Measurements from ENCODE around the gene NTN1.

The NTN1 gene

DNA sequence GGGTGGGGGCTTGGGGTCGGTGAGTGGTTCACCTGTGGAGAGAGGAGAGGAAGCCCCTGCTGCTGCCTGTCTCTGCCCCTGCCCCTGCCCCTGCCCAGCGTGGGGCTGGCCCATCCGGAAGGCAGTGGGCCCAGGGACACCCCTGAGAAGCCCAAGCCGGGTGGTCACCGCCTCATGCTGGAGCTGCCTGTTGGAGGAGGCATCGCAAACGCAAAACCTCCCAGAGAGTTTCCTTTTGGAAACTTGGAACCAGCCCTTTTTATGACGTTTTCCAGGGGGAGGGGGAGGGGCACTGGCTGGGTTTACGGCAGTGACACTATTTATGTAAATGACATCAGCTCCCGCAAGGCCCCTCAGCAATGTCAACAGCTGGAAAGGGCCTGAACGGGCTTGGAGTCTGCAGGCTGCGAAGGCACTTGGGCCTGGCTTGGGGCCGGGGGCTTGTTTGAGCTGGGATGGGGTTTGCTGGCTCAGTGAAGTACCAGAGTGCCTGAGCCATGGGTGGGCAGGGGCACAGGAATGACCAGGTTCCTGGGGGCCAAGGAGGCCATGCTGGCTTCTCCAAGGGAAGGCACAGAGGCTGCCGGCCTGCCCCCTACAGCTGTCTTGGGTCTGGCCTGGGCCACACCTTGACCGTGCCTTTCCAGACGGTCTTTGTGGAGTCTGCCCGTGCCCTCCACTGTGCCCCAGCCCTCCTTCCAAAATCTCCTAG, 219.5 kb downstream of the NTN1 start:
- H3K9ac ChIP-seq (ENCODE audit: low read length) = peak overlapping the region; percentile 69
- no peaks in the 10 kb centered on the region for H3K79me2 ChIP-seq (ENCODE audit: low read length)
- peaks cover 18% of the 10 kb centered on the region; the same call in 1 of the 2 replicates for H3K4me1 ChIP-seq (ENCODE audit: low read length)
- no peaks in the 10 kb centered on the region for H3K36me3 ChIP-seq (replicated peaks; ENCODE audit: low read depth, low read length)
- H3K27ac ChIP-seq (ENCODE audit: low read length) = no peak overlapping the region
- no peaks in the 10 kb centered on the region for H3K9me3 ChIP-seq (ENCODE audit: insufficient read depth, low read length)
- H3K4me2 ChIP-seq (ENCODE audit: low read length) = peak overlapping the region; percentile 72
- no peaks in the 10 kb centered on the region for H3K27me3 ChIP-seq (ENCODE audit: low read depth, low read length)
- TF ChIP-seq EZH2phosphoT487 (IDR thresholded peaks at IDR 0.05; ENCODE audit: low read depth) = no peak
- TF ChIP-seq, protein P1, sequence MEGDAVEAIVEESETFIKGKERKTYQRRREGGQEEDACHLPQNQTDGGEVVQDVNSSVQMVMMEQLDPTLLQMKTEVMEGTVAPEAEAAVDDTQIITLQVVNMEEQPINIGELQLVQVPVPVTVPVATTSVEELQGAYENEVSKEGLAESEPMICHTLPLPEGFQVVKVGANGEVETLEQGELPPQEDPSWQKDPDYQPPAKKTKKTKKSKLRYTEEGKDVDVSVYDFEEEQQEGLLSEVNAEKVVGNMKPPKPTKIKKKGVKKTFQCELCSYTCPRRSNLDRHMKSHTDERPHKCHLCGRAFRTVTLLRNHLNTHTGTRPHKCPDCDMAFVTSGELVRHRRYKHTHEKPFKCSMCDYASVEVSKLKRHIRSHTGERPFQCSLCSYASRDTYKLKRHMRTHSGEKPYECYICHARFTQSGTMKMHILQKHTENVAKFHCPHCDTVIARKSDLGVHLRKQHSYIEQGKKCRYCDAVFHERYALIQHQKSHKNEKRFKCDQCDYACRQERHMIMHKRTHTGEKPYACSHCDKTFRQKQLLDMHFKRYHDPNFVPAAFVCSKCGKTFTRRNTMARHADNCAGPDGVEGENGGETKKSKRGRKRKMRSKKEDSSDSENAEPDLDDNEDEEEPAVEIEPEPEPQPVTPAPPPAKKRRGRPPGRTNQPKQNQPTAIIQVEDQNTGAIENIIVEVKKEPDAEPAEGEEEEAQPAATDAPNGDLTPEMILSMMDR (IDR thresholded peaks at IDR 0.05; ENCODE audit: low read depth, low read length) = no peak
- peak overlapping the region; percentile 84 for H3K4me3 ChIP-seq (ENCODE audit: low read length)
- H4K20me1 ChIP-seq (ENCODE audit: insufficient read depth, low read length) = no peaks in the 10 kb centered on the region
- H2AFZ ChIP-seq (ENCODE audit: low read depth, low read length) = 0 out of 2 replicates have a peak overlapping the region, but pooled peaks have one; percentile 39

DNA sequence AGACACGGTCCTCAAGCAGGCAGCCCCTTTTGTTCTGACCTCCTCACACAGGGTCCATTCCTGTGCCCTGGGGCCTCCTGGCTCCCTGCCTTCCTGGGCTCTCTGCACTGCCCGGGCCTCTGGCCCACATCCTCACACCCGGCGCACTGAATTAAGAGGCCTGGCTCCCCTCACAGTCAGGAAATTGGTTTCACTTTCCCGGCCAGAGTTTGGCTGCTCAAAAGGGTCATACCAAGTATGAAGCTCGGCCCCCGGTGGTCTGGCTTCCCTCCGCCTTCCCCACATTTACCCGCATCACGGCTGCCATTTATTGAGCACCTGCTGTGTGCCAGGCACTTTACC, 220.0 kb downstream of the NTN1 start:
- H2AFZ ChIP-seq (ENCODE audit: low read depth, low read length) = no peak overlapping the region
- no peak overlapping the region for H3K9ac ChIP-seq (ENCODE audit: low read length)
- H3K27me3 ChIP-seq (ENCODE audit: low read depth, low read length) = no peaks in the 10 kb centered on the region
- H3K4me1 ChIP-seq (ENCODE audit: low read length) = peaks cover 18% of the 10 kb centered on the region; the same call in 1 of the 2 replicates
- TF ChIP-seq, protein P1 (IDR thresholded peaks at IDR 0.05; ENCODE audit: low read depth, low read length) = no peak
- no peak for TF ChIP-seq EZH2phosphoT487 (IDR thresholded peaks at IDR 0.05; ENCODE audit: low read depth)
- H3K4me3 ChIP-seq (ENCODE audit: low read length) = no peak overlapping the region
- no peaks in the 10 kb centered on the region for H3K36me3 ChIP-seq (replicated peaks; ENCODE audit: low read depth, low read length)
- H3K79me2 ChIP-seq (ENCODE audit: low read length) = no peaks in the 10 kb centered on the region
- no peaks in the 10 kb centered on the region for H3K9me3 ChIP-seq (ENCODE audit: insufficient read depth, low read length)
- H3K4me2 ChIP-seq (ENCODE audit: low read length) = no peak overlapping the region
- H4K20me1 ChIP-seq (ENCODE audit: insufficient read depth, low read length) = no peaks in the 10 kb centered on the region
- no peak overlapping the region for H3K27ac ChIP-seq (ENCODE audit: low read length)

DNA sequence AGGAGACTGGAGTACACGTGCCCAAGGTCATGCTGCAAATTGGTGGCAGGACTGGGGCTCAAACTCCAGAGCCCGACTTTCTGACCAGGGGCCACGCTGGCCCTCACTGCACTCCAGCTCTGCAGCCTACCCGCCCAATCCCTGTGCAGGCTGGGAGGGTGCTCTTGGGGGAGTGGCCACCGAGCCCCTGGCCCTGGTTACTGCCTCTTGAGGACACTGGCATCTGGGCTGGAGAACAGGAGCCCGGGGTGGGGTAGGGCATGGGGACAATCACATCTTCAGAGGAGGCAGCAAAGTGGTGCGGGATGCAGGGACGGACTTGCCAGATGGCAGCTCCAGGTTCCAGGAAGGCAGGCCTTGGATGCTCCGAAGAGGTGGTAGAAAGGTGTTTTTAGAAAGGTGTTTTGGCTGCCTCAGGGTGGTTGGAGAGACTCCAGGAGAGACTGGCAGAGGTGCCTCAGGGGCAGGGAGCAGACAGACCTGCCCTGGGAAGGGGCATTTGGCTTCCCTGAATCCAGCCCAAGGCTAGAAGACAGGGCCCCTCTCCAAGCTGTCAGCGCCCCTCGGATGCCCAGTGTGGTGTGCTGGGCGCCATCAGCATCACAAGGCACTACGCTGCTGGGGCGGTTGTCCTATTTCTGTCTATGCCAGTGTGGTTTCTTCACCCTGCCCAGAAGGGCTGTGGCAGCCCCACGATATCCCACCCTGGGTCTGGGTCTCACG, 220.6 kb downstream of the NTN1 start:
- Histone ChIP-seq H2AFZ (ENCODE audit: low read depth, low read length) (no peak overlapping the region), H3K4me3 (ENCODE audit: low read length) (no peak overlapping the region), H3K4me1 (ENCODE audit: low read length) (peaks cover 18% of the 10 kb centered on the region; the same call in 1 of the 2 replicates), H3K27me3 (ENCODE audit: low read depth, low read length) (no peaks in the 10 kb centered on the region), H3K27ac (ENCODE audit: low read length) (no peak overlapping the region), H3K4me2 (ENCODE audit: low read length) (no peak overlapping the region), H3K9me3 (ENCODE audit: insufficient read depth, low read length) (no peaks in the 10 kb centered on the region), H3K9ac (ENCODE audit: low read length) (no peak overlapping the region), H3K36me3 (replicated peaks; ENCODE audit: low read depth, low read length) (no peaks in the 10 kb centered on the region), H4K20me1 (ENCODE audit: insufficient read depth, low read length) (no peaks in the 10 kb centered on the region), H3K79me2 (ENCODE audit: low read length) (no peaks in the 10 kb centered on the region)
- TF ChIP-seq, protein P1 (IDR thresholded peaks at IDR 0.05; ENCODE audit: low read depth, low read length) = no peak
- no peak for TF ChIP-seq EZH2phosphoT487 (IDR thresholded peaks at IDR 0.05; ENCODE audit: low read depth)

DNA sequence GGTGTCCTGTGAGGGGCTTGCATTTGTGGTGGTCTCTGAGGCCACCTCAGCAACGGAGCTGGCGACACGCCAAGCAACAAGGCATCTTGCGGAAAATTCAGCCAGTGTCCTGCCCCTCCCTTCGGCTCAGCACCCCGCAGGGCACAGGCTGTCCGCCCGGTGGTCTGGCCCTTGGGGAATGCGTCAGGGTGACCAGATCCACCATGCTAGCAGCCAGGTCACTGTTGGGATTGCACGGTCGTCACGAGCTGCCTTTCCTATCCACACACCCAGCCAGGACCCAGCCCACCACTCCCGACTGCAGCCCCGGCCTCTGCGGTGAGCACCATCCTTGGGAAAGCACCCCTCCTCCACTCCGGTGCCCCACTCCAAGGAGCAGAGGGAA, 221.2 kb downstream of the NTN1 start:
- peaks cover 18% of the 10 kb centered on the region; the same call in 1 of the 2 replicates for H3K4me1 ChIP-seq (ENCODE audit: low read length)
- no peaks in the 10 kb centered on the region for H3K79me2 ChIP-seq (ENCODE audit: low read length)
- H3K36me3 ChIP-seq (replicated peaks; ENCODE audit: low read depth, low read length) = no peaks in the 10 kb centered on the region
- H3K27me3 ChIP-seq (ENCODE audit: low read depth, low read length) = no peaks in the 10 kb centered on the region
- no peak for TF ChIP-seq EZH2phosphoT487 (IDR thresholded peaks at IDR 0.05; ENCODE audit: low read depth)
- TF ChIP-seq, protein P1 (IDR thresholded peaks at IDR 0.05; ENCODE audit: low read depth, low read length) = no peak
- no peak overlapping the region for H3K27ac ChIP-seq (ENCODE audit: low read length)
- H3K4me2 ChIP-seq (ENCODE audit: low read length) = no peak overlapping the region
- no peaks in the 10 kb centered on the region for H3K9me3 ChIP-seq (ENCODE audit: insufficient read depth, low read length)
- H3K4me3 ChIP-seq (ENCODE audit: low read length) = no peak overlapping the region
- no peak overlapping the region for H2AFZ ChIP-seq (ENCODE audit: low read depth, low read length)
- no peaks in the 10 kb centered on the region for H4K20me1 ChIP-seq (ENCODE audit: insufficient read depth, low read length)
- H3K9ac ChIP-seq (ENCODE audit: low read length) = no peak overlapping the region

Measured in OCI-LY3 (cell line).